Gastroesophageal sphincter (tissue), 4 donors: ENCODE data around the gene HOXA4. TPM values are rescaled to one million over a fixed set of nuclear protein-coding genes. Genes with fewer than 3 reads are reported as not detected.

Source experiments
- ATAC-seq: fragments of 150-250 bp; one replicate; pipeline ENCODE4 v1.9.1; 2016; ENCODE audit warnings: mild to moderate bottlenecking, moderate library complexity
- H3K27ac ChIP-seq, 4 donors: fragments of 200-600 bp; sonication (generic) in 3 of 4; 1 replicate in 3 of 4; 2 replicates in 1 of 4; pipeline ENCODE4 v1.5.1; 2016 to 2019
- H3K27me3 ChIP-seq: fragments of 200-600 bp; sonication (generic); one replicate; pipeline ENCODE4 v1.5.1; 2019
- H3K36me3 ChIP-seq, 2 donors: fragments of 200-600 bp; sonication (generic); one replicate each; pipeline ENCODE4 v1.5.1; 2019; ENCODE audit warnings: control low read depth in 1 of 2
- H3K4me1 ChIP-seq, 3 donors: fragments of 200-600 bp; sonication (generic); 1 replicate in 2 of 3; 2 replicates in 1 of 3; pipeline ENCODE4 v1.5.1; 2016 to 2019; ENCODE audit warnings: control low read depth in 2 of 3
- H3K4me3 ChIP-seq, 2 donors: fragments of 200-600 bp; sonication (generic); one replicate each; pipeline ENCODE4 v1.5.1; 2019; ENCODE audit warnings: mild to moderate bottlenecking in 1 of 2, moderate library complexity in 1 of 2
- H3K9me3 ChIP-seq, 3 donors: fragments of 200-600 bp; sonication (generic); one replicate each; pipeline ENCODE4 v1.5.1; 2017 to 2019; ENCODE audit warnings: control low read depth in 2 of 3
- CTCF ChIP-seq, 4 experiments: fragments of 200-600 bp in 2 of 4; fragments of 450-650 bp in 2 of 4; sonication (generic) in 1 of 4; IDR thresholded peaks; one replicate each; pipeline ENCODE4 v1.5.1; 2017 to 2019; ENCODE audit warnings: antibody characterized with exemption in 4 of 4, mild to moderate bottlenecking in 2 of 4, moderate library complexity in 2 of 4
- EP300 ChIP-seq: sonication (generic); formaldehyde crosslinking; IDR thresholded peaks from one replicate; pipeline ENCODE4 v1.6.1; 2017; ENCODE audit warnings: antibody characterized with exemption, mild to moderate bottlenecking
- POLR2A ChIP-seq, 2 donors: fragments of 450-650 bp; IDR thresholded peaks; one replicate each; pipeline ENCODE4 v1.6.1; 2017; ENCODE audit warnings: antibody characterized with exemption in 2 of 2, mild to moderate bottlenecking in 2 of 2, moderate library complexity in 1 of 2
- POLR2AphosphoS5 ChIP-seq: sonication (generic); formaldehyde crosslinking; IDR thresholded peaks from one replicate; pipeline ENCODE4 v1.6.1; 2017; ENCODE audit warnings: antibody characterized with exemption
- WGBS, 2 donors: methylation state at CpG; one replicate each; pipeline ENCODE4 v1.1.5; 2018; ENCODE audit warnings: low coverage in 1 of 2; 5-methylcytosine and 5-hydroxymethylcytosine counted together
- total RNA-seq, 4 donors: library from RNA; depleted of rRNA; stranded (reverse); fragments of >200 nt; gene quantifications; one replicate each; pipeline ENCODE4 v1.1.0, GENCODE V29; 2016

HOXA4 gene
- total RNA-seq, 4 donors from 2014 or later: 8.6 to 20.2 (median 15.3) TPM

- Histone ChIP-seq H3K4me1 (peaks cover 0 to 47% (median 11%) of the 10 kb centered on the region in 3 donors), H3K4me3 (peak within 1 kb of the TSS; percentile 2 to 43), H3K36me3 (no peaks in the 10 kb centered on the region), H3K9me3 (no peaks in the 10 kb centered on the region), H3K27ac (peak within 1 kb of the TSS in 3 of 4 donors; percentile 32 to 99 (median 36)), H3K27me3 (peaks cover 46% of the 10 kb centered on the region)
- TF ChIP-seq CTCF (IDR thresholded peaks at IDR 0.05): no peak
- TF ChIP-seq POLR2AphosphoS5: peak; percentile 46
- ATAC-seq: no peak
- 33 to 77% methylated on average over 1 to 13 of the region's 63 CpGs for WGBS, 2 donors
Observed at GRCh38 chr7:27147199-27148030, 16.9 kb upstream of the HOXA4 start, which contains the start of gene HOXA6. TSS of gene HOXA6 (minus strand) at chr7:27147774. CDS start at chr7:27147749, 25 bp downstream.

- H3K27ac ChIP-seq: peak overlapping the region in 1 of 4 donors; percentile 99
- no peak for ATAC-seq
- H3K4me3 ChIP-seq: no peak overlapping the region
- no peaks in the 10 kb centered on the region for H3K9me3 ChIP-seq
- no peak for TF ChIP-seq CTCF (IDR thresholded peaks at IDR 0.05)
- no peak for TF ChIP-seq POLR2AphosphoS5
- TF ChIP-seq EP300: no peak
- TF ChIP-seq POLR2A (IDR thresholded peaks at IDR 0.05): no peak
- H3K4me1 ChIP-seq: peaks cover 0 to 40% (median 11%) of the 10 kb centered on the region in 3 donors
- no peaks in the 10 kb centered on the region for H3K36me3 ChIP-seq
- H3K27me3 ChIP-seq: peaks cover 39% of the 10 kb centered on the region
- WGBS, 2 donors: 83 to 92% methylated on average over 4 to 5 of the region's 5 CpGs
Observed at GRCh38 chr7:27146491-27147198, 16.1 kb upstream of the HOXA4 start.

- no peak for TF ChIP-seq EP300
- TF ChIP-seq POLR2A (IDR thresholded peaks at IDR 0.05): no peak
- TF ChIP-seq POLR2AphosphoS5: no peak
- ATAC-seq: no peak
- Histone ChIP-seq H3K36me3 (no peaks in the 10 kb centered on the region), H3K9me3 (no peaks in the 10 kb centered on the region), H3K4me3 (peak overlapping the region in 1 of 2 donors; percentile 94), H3K4me1 (peaks cover 0 to 40% (median 6%) of the 10 kb centered on the region in 3 donors), H3K27me3 (peaks cover 32% of the 10 kb centered on the region), H3K27ac (peak overlapping the region in 2 of 4 donors; percentile 70 to 99)
- 86 to 100% methylated on average over 6 to 10 of the region's 11 CpGs for WGBS, 2 donors
Observed at GRCh38 chr7:27145914-27146412, 15.4 kb upstream of the HOXA4 start.

GRCh38 chr7:27145165-27145913 lies 14.8 kb upstream of the HOXA4 start:
- WGBS, 2 donors: 80% methylated on average over 3 of the region's 47 CpGs; no CpG with 5 or more reads in 1 of the 2 donors
- no peak for ATAC-seq
- Histone ChIP-seq H3K27ac (peak overlapping the region in 2 of 4 donors; percentile 70 to 99), H3K27me3 (peaks cover 30% of the 10 kb centered on the region), H3K36me3 (no peaks in the 10 kb centered on the region), H3K4me1 (peaks cover 0 to 40% (median under 1%) of the 10 kb centered on the region in 3 donors), H3K4me3 (peak overlapping the region in 1 of 2 donors; percentile 94), H3K9me3 (no peaks in the 10 kb centered on the region)
- TF ChIP-seq POLR2AphosphoS5 (no peak), POLR2A (IDR thresholded peaks at IDR 0.05) (no peak), CTCF (IDR thresholded peaks at IDR 0.05) (no peak), EP300 (no peak)
